Endodermal cell (in vitro differentiated cells): ENCODE results near the gene ABCC5. TPM values are rescaled to one million over a fixed set of nuclear protein-coding genes. Genes with fewer than 3 reads are reported as not detected.

ENCODE experiments used
- DNase-seq: peaks from one replicate; pipeline ENCODE4 v3.0.0-alpha.2; 2017
- H3K27ac ChIP-seq: 2 replicates; pipeline ENCODE4 v1.5.1; 2013; ENCODE audit warnings: mild to moderate bottlenecking, low read depth, low read length, moderate library complexity
- H3K27me3 ChIP-seq: 2 replicates; pipeline ENCODE4 v1.6.1; 2013; ENCODE audit warnings: mild to moderate bottlenecking, low read length, moderate library complexity; ENCODE audit not compliant: insufficient read depth, control insufficient read depth, poor library complexity, severe bottlenecking
- H3K36me3 ChIP-seq: 2 replicates; pipeline ENCODE4 v1.7.0; 2013; ENCODE audit warnings: mild to moderate bottlenecking, low read length, moderate library complexity; ENCODE audit not compliant: control insufficient read depth, insufficient read depth
- H3K4me1 ChIP-seq: one replicate; pipeline ENCODE4 v1.7.0; 2013; ENCODE audit warnings: low read length; ENCODE audit not compliant: control insufficient read depth, insufficient read depth
- H3K4me3 ChIP-seq: 2 replicates; pipeline ENCODE4 v1.5.1; 2013; ENCODE audit warnings: mild to moderate bottlenecking, low read length, moderate library complexity
- H3K9ac ChIP-seq: 2 replicates; pipeline ENCODE4 v1.6.1; 2013; ENCODE audit warnings: mild to moderate bottlenecking, low read length, moderate library complexity; ENCODE audit not compliant: poor library complexity, severe bottlenecking; ENCODE audit errors: extremely low read depth
- H3K9me3 ChIP-seq: 2 replicates; pipeline ENCODE4 v1.6.1; 2013; ENCODE audit warnings: mild to moderate bottlenecking, low read length, moderate library complexity; ENCODE audit not compliant: control insufficient read depth
- H3K27ac Mint-ChIP-seq: 2 replicates; pipeline ENCODE4 v1.8.0; 2020; ENCODE audit warnings: mixed read lengths
- H3K27me3 Mint-ChIP-seq: 2 replicates; pipeline ENCODE4 v1.8.0; 2021; ENCODE audit warnings: mild to moderate bottlenecking, mixed read lengths; ENCODE audit not compliant: insufficient read depth
- H3K36me3 Mint-ChIP-seq: 2 replicates; pipeline ENCODE4 v1.8.0; 2020; ENCODE audit warnings: low read depth, mixed read lengths
- H3K4me1 Mint-ChIP-seq: 2 replicates; pipeline ENCODE4 v1.8.0; 2020; ENCODE audit warnings: mixed read lengths
- H3K4me3 Mint-ChIP-seq: 2 replicates; pipeline ENCODE4 v1.8.0; 2020; ENCODE audit warnings: mild to moderate bottlenecking, moderate library complexity, mixed read lengths
- H3K9me3 Mint-ChIP-seq: 2 replicates; pipeline ENCODE4 v1.8.0; 2020; ENCODE audit warnings: mild to moderate bottlenecking, mixed read lengths
- WGBS, 2 experiments: methylation state at CpG; one replicate each; pipeline versions ENCODE4 v1.1.5 to v1.1.7; 2013; ENCODE audit warnings: missing lambda C conversion rate in 2 of 2, mixed read lengths in 1 of 2; ENCODE audit not compliant: insufficient coverage in 1 of 2, insufficient read length in 1 of 2; 5-methylcytosine and 5-hydroxymethylcytosine counted together
- total RNA-seq, 2 donors: library from RNA; stranded (reverse); fragmentation: NEBNext Ultra II Directional in 1 of 2; extraction: Animal tissue kit (Norgen Biotek cat#: 25700) in 1 of 2; gene quantifications; 2 replicates in 1 of 2; 3 replicates in 1 of 2; pipeline ENCODE4 v1.2.1, GENCODE V29; 2021
- TF ChIP-seq, protein P1 (sequence below): fragments of 200-600 bp; sonication (generic); conservative IDR thresholded peaks from 2 replicates; pipeline ENCODE4 v1.5.0; 2021; ENCODE audit warnings: antibody characterized with exemption, mild to moderate bottlenecking

Gene ABCC5
- total RNA-seq, 2 donors from 2014 or later: 32.8 to 35.7 TPM

DNA sequence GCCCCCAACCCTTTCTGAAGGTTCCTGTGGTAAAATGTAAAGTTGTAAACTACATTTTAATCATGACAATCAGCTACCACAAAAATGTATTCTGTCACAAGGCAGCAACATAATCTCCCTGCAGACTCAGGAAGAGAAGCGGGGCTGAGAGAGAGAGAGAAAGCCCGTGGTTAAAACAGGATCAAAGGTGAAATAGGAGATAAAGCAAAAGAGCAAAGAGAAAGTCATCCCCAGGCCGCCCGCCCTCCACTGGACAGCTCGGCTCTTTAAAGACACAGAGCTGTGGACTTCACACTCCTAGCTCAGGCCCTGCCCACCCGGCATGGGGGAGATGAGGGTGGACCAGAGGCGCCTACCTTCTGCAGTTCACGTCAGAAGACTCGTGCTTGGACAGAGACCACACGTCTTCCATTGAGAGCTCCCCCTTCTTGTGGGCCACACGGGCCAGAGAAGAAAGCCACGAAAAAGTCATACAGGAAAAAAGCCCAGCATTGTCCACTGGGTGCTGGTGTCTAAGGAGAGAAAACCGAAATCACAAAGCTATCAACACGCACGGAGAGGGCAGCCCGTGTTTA lies 29.4 kb downstream of the ABCC5 start:
- TF ChIP-seq, protein P1, sequence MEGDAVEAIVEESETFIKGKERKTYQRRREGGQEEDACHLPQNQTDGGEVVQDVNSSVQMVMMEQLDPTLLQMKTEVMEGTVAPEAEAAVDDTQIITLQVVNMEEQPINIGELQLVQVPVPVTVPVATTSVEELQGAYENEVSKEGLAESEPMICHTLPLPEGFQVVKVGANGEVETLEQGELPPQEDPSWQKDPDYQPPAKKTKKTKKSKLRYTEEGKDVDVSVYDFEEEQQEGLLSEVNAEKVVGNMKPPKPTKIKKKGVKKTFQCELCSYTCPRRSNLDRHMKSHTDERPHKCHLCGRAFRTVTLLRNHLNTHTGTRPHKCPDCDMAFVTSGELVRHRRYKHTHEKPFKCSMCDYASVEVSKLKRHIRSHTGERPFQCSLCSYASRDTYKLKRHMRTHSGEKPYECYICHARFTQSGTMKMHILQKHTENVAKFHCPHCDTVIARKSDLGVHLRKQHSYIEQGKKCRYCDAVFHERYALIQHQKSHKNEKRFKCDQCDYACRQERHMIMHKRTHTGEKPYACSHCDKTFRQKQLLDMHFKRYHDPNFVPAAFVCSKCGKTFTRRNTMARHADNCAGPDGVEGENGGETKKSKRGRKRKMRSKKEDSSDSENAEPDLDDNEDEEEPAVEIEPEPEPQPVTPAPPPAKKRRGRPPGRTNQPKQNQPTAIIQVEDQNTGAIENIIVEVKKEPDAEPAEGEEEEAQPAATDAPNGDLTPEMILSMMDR: no peak
- Mint-ChIP-seq H3K4me1 (peaks cover 38% of the 10 kb centered on the region), H3K27ac (no peak overlapping the region), H3K9me3 (no peaks in the 10 kb centered on the region), H3K27me3 (no peaks in the 10 kb centered on the region), H3K36me3 (peaks cover 26% of the 10 kb centered on the region), H3K4me3 (no peak overlapping the region)
- peaks cover 6% of the 10 kb centered on the region for H3K4me1 ChIP-seq
- no peak overlapping the region for H3K4me3 ChIP-seq
- no peak overlapping the region for H3K27ac ChIP-seq
- peaks cover 17% of the 10 kb centered on the region for H3K36me3 ChIP-seq
- no peaks in the 10 kb centered on the region for H3K27me3 ChIP-seq
- 89 to 93% methylated on average over 12 to 16 of the region's 16 CpGs for WGBS, 2 experiments
- no peaks in the 10 kb centered on the region for H3K9me3 ChIP-seq
- no peak overlapping the region for H3K9ac ChIP-seq
- DNase-seq: no peak

DNA sequence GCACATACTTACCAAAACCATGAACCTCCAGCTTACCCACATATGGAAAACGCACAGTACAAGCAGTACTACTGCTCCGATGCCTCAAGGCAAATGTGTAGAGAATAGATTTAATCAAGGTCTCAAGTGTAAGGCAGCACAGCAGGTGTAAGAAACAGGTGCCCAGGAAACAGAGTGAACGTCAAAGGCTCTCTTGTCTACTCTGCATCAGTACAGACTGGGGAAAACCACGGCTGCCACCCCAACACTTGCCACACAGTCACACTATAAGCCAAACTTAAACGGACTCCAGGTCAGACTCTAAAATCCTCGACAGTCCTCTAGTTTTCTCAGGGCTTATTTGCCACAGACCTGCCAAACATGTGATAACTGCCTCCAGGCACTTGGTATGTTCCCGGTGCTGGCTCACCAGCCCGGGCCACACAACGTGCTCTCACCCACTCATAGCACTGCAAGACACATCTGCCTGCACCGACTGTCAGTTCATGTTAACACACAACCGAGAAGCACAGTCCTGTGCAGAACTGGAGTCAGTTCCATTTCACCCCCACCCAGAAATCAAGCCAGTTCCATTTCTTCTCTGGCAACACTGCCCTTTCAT lies 30.6 kb downstream of the ABCC5 start:
- TF ChIP-seq, protein P1: no peak
- Histone ChIP-seq H3K4me3 (no peak overlapping the region), H3K27me3 (no peaks in the 10 kb centered on the region), H3K9ac (no peak overlapping the region), H3K4me1 (peaks cover 6% of the 10 kb centered on the region), H3K36me3 (peaks cover 27% of the 10 kb centered on the region), H3K9me3 (no peaks in the 10 kb centered on the region), H3K27ac (no peak overlapping the region)
- Mint-ChIP-seq H3K9me3 (no peaks in the 10 kb centered on the region), H3K27me3 (no peaks in the 10 kb centered on the region), H3K27ac (no peak overlapping the region), H3K36me3 (peaks cover 26% of the 10 kb centered on the region), H3K4me3 (no peak overlapping the region), H3K4me1 (peaks cover 38% of the 10 kb centered on the region)
- 82 to 94% methylated on average over 8 to 11 of the region's 11 CpGs for WGBS, 2 experiments
- DNase-seq: no peak

DNA sequence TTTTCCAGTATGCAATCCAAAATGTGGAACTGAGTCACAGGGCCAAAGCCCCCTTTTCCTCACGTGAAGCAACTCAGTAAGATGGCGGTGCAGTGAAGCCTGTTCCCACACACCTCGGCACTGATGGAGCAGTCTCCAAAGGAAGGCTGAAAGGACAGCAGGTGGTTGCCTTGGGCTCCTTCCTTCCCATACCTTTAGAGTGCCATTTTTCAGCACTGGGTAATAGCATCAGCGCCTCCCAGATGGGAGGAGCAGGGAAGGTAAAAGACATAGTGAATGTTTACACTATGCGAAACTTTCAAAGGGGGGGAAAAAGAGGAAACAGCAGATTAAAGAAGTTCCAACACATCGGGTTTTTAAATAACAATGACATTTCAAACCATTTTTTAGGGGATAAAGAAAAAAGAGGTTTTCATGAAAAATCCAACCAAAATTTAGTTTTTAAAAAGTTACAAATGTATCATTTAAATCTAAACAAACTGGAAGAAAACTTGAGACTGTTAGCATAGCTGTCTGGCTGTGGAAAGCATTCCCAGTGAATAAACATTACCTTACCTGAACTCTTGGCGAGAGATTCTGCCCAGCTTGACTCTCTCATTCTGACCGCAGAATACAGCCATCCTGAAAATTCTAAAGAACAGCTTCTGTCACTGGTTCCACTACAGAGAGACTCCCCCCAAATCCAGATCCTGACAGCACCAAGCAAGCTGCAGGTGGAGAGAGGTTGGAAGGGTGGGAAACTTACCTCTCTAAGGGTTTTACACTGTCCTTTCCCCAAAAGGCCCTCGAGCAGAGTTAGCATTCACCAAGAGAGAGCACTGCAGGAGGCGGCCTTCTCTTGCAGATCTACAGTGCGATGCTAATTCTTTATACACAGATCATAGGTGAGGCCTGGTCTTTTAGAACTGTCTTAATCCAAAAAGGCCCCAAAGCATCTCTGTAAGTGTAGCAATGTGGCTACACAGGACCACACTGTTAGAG lies 32.6 kb downstream of the ABCC5 start:
- WGBS, 2 experiments: 81% methylated on average over 8 to 11 of the region's 11 CpGs
- Mint-ChIP-seq H3K36me3 (peaks cover 37% of the 10 kb centered on the region), H3K27me3 (no peaks in the 10 kb centered on the region), H3K9me3 (no peaks in the 10 kb centered on the region), H3K4me1 (peaks cover 21% of the 10 kb centered on the region), H3K4me3 (no peak overlapping the region), H3K27ac (peak overlapping the region; percentile 54)
- DNase-seq: peak; percentile 58
- no peaks in the 10 kb centered on the region for H3K27me3 ChIP-seq
- TF ChIP-seq, protein P1: no peak
- H3K4me1 ChIP-seq: no peaks in the 10 kb centered on the region
- no peak overlapping the region for H3K9ac ChIP-seq
- H3K27ac ChIP-seq: no peak overlapping the region
- H3K9me3 ChIP-seq: no peaks in the 10 kb centered on the region
- H3K4me3 ChIP-seq: no peak overlapping the region
- H3K36me3 ChIP-seq: peaks cover 36% of the 10 kb centered on the region
